Caco-2 (cell line): ENCODE data around the gene ITPR1. TPM values are rescaled to one million over a fixed set of nuclear protein-coding genes. Genes with fewer than 3 reads are reported as not detected.

Source experiments
- BruUV-seq: library from RNA; stranded (reverse); fragments of 400-500 nt; replicated peaks from 2 replicates; lab custom pipeline; 2021; lab: Mats Ljungman, UMichigan
- CTCF ChIA-PET: fragments of 300-600 bp; sonication (Branson Sonifier 250); formaldehyde crosslinking; loops from one replicate; lab custom pipeline; 2022; ENCODE audit warnings: antibody characterized with exemption; lab: Charles Lee
- POLR2A ChIA-PET: fragments of 300-600 bp; sonication (Branson Sonifier 250); formaldehyde crosslinking; loops from one replicate; lab custom pipeline; 2022; ENCODE audit warnings: antibody characterized with exemption; lab: Charles Lee
- DNase-seq, 2 experiments: peaks; one replicate each; pipeline versions ENCODE4 v3.0.0 to v3.0.0-alpha.2; 2020 to 2022
- H3K27me3 ChIP-seq: replicated peaks from 2 replicates; pipeline ENCODE4 v1.6.0; 2011; ENCODE audit warnings: low read length; ENCODE audit not compliant: control insufficient read depth, insufficient read depth
- H3K36me3 ChIP-seq: 2 replicates; pipeline ENCODE4 v1.5.1; 2011; ENCODE audit warnings: low read length; ENCODE audit not compliant: control insufficient read depth, insufficient read depth
- H3K4me1 ChIP-seq: fragments of 250-450 bp; sonication (Bioruptor Pico); 2 replicates; pipeline ENCODE4 v1.5.1; 2020; ENCODE audit warnings: mild to moderate bottlenecking
- H3K4me3 ChIP-seq: 2 replicates; pipeline ENCODE4 v1.5.1; 2011; ENCODE audit warnings: low read depth, mild to moderate bottlenecking, control low read depth, low read length
- H3K9me3 ChIP-seq: fragments of 250-450 bp; sonication (Bioruptor Pico); 2 replicates; pipeline ENCODE4 v1.5.1; 2020; ENCODE audit warnings: mild to moderate bottlenecking, moderate library complexity
- H3K27ac Mint-ChIP-seq: one replicate; pipeline ENCODE4 v1.8.0; 2022; ENCODE audit warnings: mixed read lengths; ENCODE audit not compliant: unreplicated experiment
- H3K27me3 Mint-ChIP-seq: one replicate; pipeline ENCODE4 v1.8.0; 2022; ENCODE audit warnings: mixed read lengths; ENCODE audit not compliant: insufficient read depth, unreplicated experiment
- H3K36me3 Mint-ChIP-seq: one replicate; pipeline ENCODE4 v1.8.0; 2022; ENCODE audit warnings: mild to moderate bottlenecking, mixed read lengths; ENCODE audit not compliant: insufficient read depth, unreplicated experiment
- H3K4me1 Mint-ChIP-seq: one replicate; pipeline ENCODE4 v1.8.0; 2022; ENCODE audit warnings: low read depth, mixed read lengths; ENCODE audit not compliant: unreplicated experiment
- H3K4me3 Mint-ChIP-seq: one replicate; pipeline ENCODE4 v1.8.0; 2022; ENCODE audit warnings: mild to moderate bottlenecking, moderate library complexity, mixed read lengths; ENCODE audit not compliant: unreplicated experiment
- H3K9me3 Mint-ChIP-seq: one replicate; pipeline ENCODE4 v1.8.0; 2022; ENCODE audit warnings: mixed read lengths; ENCODE audit not compliant: unreplicated experiment
- CTCF ChIP-seq, 2 experiments: fragments of 200-600 bp in 1 of 2; IDR thresholded peaks; 1 replicate in 1 of 2; 2 replicates in 1 of 2; pipeline versions ENCODE4 v1.5.1 to v1.8.0; 2011 to 2022; ENCODE audit warnings: antibody characterized with exemption in 1 of 2, control low read depth in 1 of 2, inconsistent platforms in 1 of 2, low read depth in 1 of 2, low read length in 1 of 2, mild to moderate bottlenecking in 1 of 2, moderate library complexity in 1 of 2; ENCODE audit not compliant: insufficient read depth in 1 of 2, severe bottlenecking in 1 of 2, unreplicated experiment in 1 of 2
- intact Hi-C: fragments of 100-400 bp; cut with micrococcal nuclease; formaldehyde crosslinking; loops from one replicate; pipeline ENCODE4 v1.10.0; 2022; ENCODE audit not compliant: unreplicated experiment
- total RNA-seq: library from RNA; stranded (reverse); gene quantifications from 2 replicates; pipeline ENCODE4 v1.2.3, GENCODE V29; 2022

The ITPR1 gene
- total RNA-seq, 1 experiment from 2014 or later = 10.4 TPM

- H3K4me1 Mint-ChIP-seq = no peaks in the 10 kb centered on the region
- DNase-seq = no peak
- Histone ChIP-seq H3K27me3 (no peaks in the 10 kb centered on the region), H3K36me3 (no peaks in the 10 kb centered on the region), H3K4me3 (no peak overlapping the region), H3K9me3 (no peaks in the 10 kb centered on the region), H3K4me1 (no peaks in the 10 kb centered on the region)
- no peak overlapping the region for H3K27ac Mint-ChIP-seq
- intact Hi-C loops = loop anchor here (5.0 kb wide), 1 partner anchor 178 kb away; no protein-coding TSS in a partner anchor
- ChIA-PET CTCF (no interaction called here), POLR2A (no interaction called here)
- peaks cover 3% of the 10 kb centered on the region for H3K27me3 Mint-ChIP-seq
- no peaks in the 10 kb centered on the region for H3K9me3 Mint-ChIP-seq
- BruUV-seq = no TSS peak
- no peaks in the 10 kb centered on the region for H3K36me3 Mint-ChIP-seq
- TF ChIP-seq CTCF (IDR thresholded peaks at IDR 0.05; ENCODE audit: insufficient read depth in 1 of 2, low read depth in 1 of 2, low read length in 1 of 2, severe bottlenecking in 1 of 2, unreplicated experiment in 1 of 2) = no peak
- H3K4me3 Mint-ChIP-seq = no peak overlapping the region
Observed at GRCh38 chr3:4889896-4890295, 396.7 kb downstream of the ITPR1 start.

GRCh38 chr3:4894891-4895530 lies 401.9 kb downstream of the ITPR1 start:
- intact Hi-C loops = no loop called here
- CTCF ChIA-PET = no interaction called here
- H3K36me3 ChIP-seq = no peaks in the 10 kb centered on the region

GRCh38 chr3:4895838-4896237 lies 402.7 kb downstream of the ITPR1 start:
- no peak for DNase-seq
- ChIA-PET CTCF (no interaction called here), POLR2A (no interaction called here)
- Histone ChIP-seq H3K4me3 (no peak overlapping the region), H3K4me1 (no peaks in the 10 kb centered on the region), H3K36me3 (no peaks in the 10 kb centered on the region), H3K27me3 (no peaks in the 10 kb centered on the region), H3K9me3 (no peaks in the 10 kb centered on the region)
- no peaks in the 10 kb centered on the region for H3K27me3 Mint-ChIP-seq
- no TSS peak for BruUV-seq
- no peak overlapping the region for H3K4me3 Mint-ChIP-seq
- H3K27ac Mint-ChIP-seq = no peak overlapping the region
- H3K4me1 Mint-ChIP-seq = peaks cover 12% of the 10 kb centered on the region
- no peak for TF ChIP-seq CTCF (IDR thresholded peaks at IDR 0.05; ENCODE audit: insufficient read depth in 1 of 2, low read depth in 1 of 2, low read length in 1 of 2, severe bottlenecking in 1 of 2, unreplicated experiment in 1 of 2)
- intact Hi-C loops = no loop called here
- no peaks in the 10 kb centered on the region for H3K36me3 Mint-ChIP-seq
- H3K9me3 Mint-ChIP-seq = no peaks in the 10 kb centered on the region

More at GRCh38 chr3:4894891-4895530, 401.9 kb downstream of the ITPR1 start:
- Mint-ChIP-seq H3K36me3 (no peaks in the 10 kb centered on the region), H3K4me1 (peaks cover 12% of the 10 kb centered on the region), H3K27ac (no peak overlapping the region), H3K4me3 (no peak overlapping the region), H3K9me3 (no peaks in the 10 kb centered on the region), H3K27me3 (no peaks in the 10 kb centered on the region)
- no peaks in the 10 kb centered on the region for H3K4me1 ChIP-seq
- no peak for DNase-seq
- no peaks in the 10 kb centered on the region for H3K27me3 ChIP-seq
- no peak overlapping the region for H3K4me3 ChIP-seq
- no TSS peak for BruUV-seq
- H3K9me3 ChIP-seq = no peaks in the 10 kb centered on the region
- TF ChIP-seq CTCF (IDR thresholded peaks at IDR 0.05; ENCODE audit: insufficient read depth in 1 of 2, low read depth in 1 of 2, low read length in 1 of 2, severe bottlenecking in 1 of 2, unreplicated experiment in 1 of 2) = no peak
- POLR2A ChIA-PET = no interaction called here

Other genes with a start within 250 kb of the ITPR1 start
- 11.7 and 11.8 TPM in 2 replicates for gene SETMAR, start 190.0 kb upstream of the ITPR1 start, total RNA-seq
- 22.9 and 24.4 TPM in 2 replicates for gene SUMF1, start 26.1 kb upstream of the ITPR1 start, total RNA-seq